MCF 10A (cell line): ENCODE results near the gene PMP22. TPM values are rescaled to one million over a fixed set of nuclear protein-coding genes. Genes with fewer than 3 reads are reported as not detected.

Experiments used
- BruUV-seq: library from RNA; stranded (reverse); fragments of 400-500 nt; replicated peaks from 2 replicates; lab custom pipeline; 2021; lab: Mats Ljungman, UMichigan
- CTCF ChIA-PET: fragments of 300-600 bp; sonication (Branson Sonifier 250); formaldehyde crosslinking; extraction: SDS; loops from one replicate; lab custom pipeline; 2021; ENCODE audit warnings: antibody characterized with exemption, inconsistent platforms; lab: Yijun Ruan, JAX
- POLR2A ChIA-PET: fragments of 300-600, 350-650 bp; sonication (Branson Sonifier 250); formaldehyde crosslinking; extraction: SDS; loops from one replicate; lab custom pipeline; 2020; ENCODE audit warnings: antibody characterized with exemption, inconsistent platforms; lab: Yijun Ruan, JAX
- DNase-seq: peaks from one replicate; pipeline ENCODE4 v3.0.0-alpha.2; 2018; ENCODE audit not compliant: unreplicated experiment
- H3K27ac Mint-ChIP-seq: one replicate; pipeline ENCODE4 v1.8.0; 2022; ENCODE audit warnings: mild to moderate bottlenecking, low read depth, mixed read lengths; ENCODE audit not compliant: unreplicated experiment
- H3K27me3 Mint-ChIP-seq: one replicate; pipeline ENCODE4 v1.8.0; 2022; ENCODE audit warnings: mixed read lengths; ENCODE audit not compliant: insufficient read depth, unreplicated experiment
- H3K36me3 Mint-ChIP-seq: one replicate; pipeline ENCODE4 v1.8.0; 2022; ENCODE audit warnings: mild to moderate bottlenecking, moderate library complexity, mixed read lengths; ENCODE audit not compliant: insufficient read depth, unreplicated experiment
- H3K4me1 Mint-ChIP-seq: one replicate; pipeline ENCODE4 v1.8.0; 2022; ENCODE audit warnings: mixed read lengths; ENCODE audit not compliant: insufficient read depth, unreplicated experiment
- H3K4me3 Mint-ChIP-seq: one replicate; pipeline ENCODE4 v1.8.0; 2022; ENCODE audit warnings: mild to moderate bottlenecking, moderate library complexity, mixed read lengths; ENCODE audit not compliant: unreplicated experiment
- H3K9me3 Mint-ChIP-seq: one replicate; pipeline ENCODE4 v1.8.0; 2022; ENCODE audit warnings: mixed read lengths; ENCODE audit not compliant: unreplicated experiment
- CTCF ChIP-seq: fragments of 200-600 bp; IDR thresholded peaks from one replicate; pipeline ENCODE4 v1.8.0; 2022; ENCODE audit warnings: antibody characterized with exemption, mild to moderate bottlenecking; ENCODE audit not compliant: unreplicated experiment
- intact Hi-C: fragments of 100-400 bp; cut with micrococcal nuclease; formaldehyde crosslinking; loops from 2 replicates; pipeline ENCODE4 v1.14.1; 2022
- total RNA-seq: library from RNA; stranded (reverse); gene quantifications from 2 replicates; pipeline ENCODE4 v1.2.3, GENCODE V29; 2022

The PMP22 gene
- total RNA-seq, 1 experiment from 2014 or later = 0.44 TPM

- Mint-ChIP-seq H3K4me1 (peaks cover 13% of the 10 kb centered on the region), H3K27ac (no peak overlapping the region), H3K9me3 (no peaks in the 10 kb centered on the region), H3K36me3 (no peaks in the 10 kb centered on the region), H3K4me3 (no peak overlapping the region), H3K27me3 (peaks cover 53% of the 10 kb centered on the region)
- intact Hi-C loops = no loop called here
- POLR2A ChIA-PET = no interaction called here
- CTCF ChIA-PET = no interaction called here
- DNase-seq = no peak
- BruUV-seq = no TSS peak
- no peak for TF ChIP-seq CTCF
These were observed 4.1 kb upstream of the PMP22 start for GRCh38 chr17:15269087-15269779.

- no peak for TF ChIP-seq CTCF
- peaks cover 11% of the 10 kb centered on the region for H3K4me1 Mint-ChIP-seq
- H3K4me3 Mint-ChIP-seq = no peak overlapping the region
- H3K36me3 Mint-ChIP-seq = no peaks in the 10 kb centered on the region
- no peak overlapping the region for H3K27ac Mint-ChIP-seq
- no TSS peak for BruUV-seq
- no peak for DNase-seq
- CTCF ChIA-PET = interaction anchor here (1.2 kb wide), 1 partner anchor 38 kb away, joined by 3 read pairs; no protein-coding TSS in a partner anchor
- H3K9me3 Mint-ChIP-seq = no peaks in the 10 kb centered on the region
- POLR2A ChIA-PET = no interaction called here
- intact Hi-C loops = no loop called here
- H3K27me3 Mint-ChIP-seq = peaks cover 56% of the 10 kb centered on the region
These were observed 3.3 kb upstream of the PMP22 start for GRCh38 chr17:15268461-15268860.

- no peak overlapping the region for H3K4me3 Mint-ChIP-seq
- BruUV-seq = no TSS peak
- peaks cover 58% of the 10 kb centered on the region for H3K27me3 Mint-ChIP-seq
- CTCF ChIA-PET = interaction anchor here (1.2 to 3.1 kb wide), 2 partner anchors 11 to 39 kb away, joined by 3 to 12 read pairs; no protein-coding TSS in a partner anchor
- no peak overlapping the region for H3K27ac Mint-ChIP-seq
- POLR2A ChIA-PET = no interaction called here
- DNase-seq = no peak
- no peaks in the 10 kb centered on the region for H3K9me3 Mint-ChIP-seq
- intact Hi-C loops = no loop called here
- peaks cover 7% of the 10 kb centered on the region for H3K4me1 Mint-ChIP-seq
- no peak for TF ChIP-seq CTCF
- no peaks in the 10 kb centered on the region for H3K36me3 Mint-ChIP-seq
These were observed 2.9 kb upstream of the PMP22 start for GRCh38 chr17:15267996-15268395.

- DNase-seq = no peak
- ChIA-PET CTCF (interaction anchor here (0.6 to 9.3 kb wide), 4 partner anchors 9 to 1282 kb away, joined by 3 to 148 read pairs (median 8); no protein-coding TSS in a partner anchor), POLR2A (no interaction called here)
- intact Hi-C loops = no loop called here
- H3K27ac Mint-ChIP-seq = no peak overlapping the region
- no peak for TF ChIP-seq CTCF
- no peaks in the 10 kb centered on the region for H3K9me3 Mint-ChIP-seq
- H3K4me3 Mint-ChIP-seq = no peak overlapping the region
- peaks cover 4% of the 10 kb centered on the region for H3K4me1 Mint-ChIP-seq
- peaks cover 73% of the 10 kb centered on the region for H3K27me3 Mint-ChIP-seq
- BruUV-seq = no TSS peak
- H3K36me3 Mint-ChIP-seq = no peaks in the 10 kb centered on the region
These were observed 1.4 kb upstream of the PMP22 start for GRCh38 chr17:15266325-15267125.
